Measurements from ENCODE around the gene CACNA1I.

- no peak for TF ChIP-seq CTCF (conservative IDR thresholded peaks at IDR 0.05 in 1 of 2, IDR thresholded peaks at IDR 0.05 in 1 of 2; ENCODE audit: low read depth in 1 of 2, low read length in 2 of 2)
- TF ChIP-seq EZH2 (IDR thresholded peaks at IDR 0.05; ENCODE audit: low read length, missing control alignments), result no peak
These were observed 137.3 kb downstream of the CACNA1I start for GRCh38 chr22:39707816-39708215.
